ENCODE measurements around the gene ABCF2. TPM values are rescaled to one million over a fixed set of nuclear protein-coding genes. Genes with fewer than 3 reads are reported as not detected.

ABCF2 gene
- total and polyA plus RNA-seq, 2 of the 4 experiments (the other 2 are of a cell fraction), result 46.2 to 103 TPM

DNA sequence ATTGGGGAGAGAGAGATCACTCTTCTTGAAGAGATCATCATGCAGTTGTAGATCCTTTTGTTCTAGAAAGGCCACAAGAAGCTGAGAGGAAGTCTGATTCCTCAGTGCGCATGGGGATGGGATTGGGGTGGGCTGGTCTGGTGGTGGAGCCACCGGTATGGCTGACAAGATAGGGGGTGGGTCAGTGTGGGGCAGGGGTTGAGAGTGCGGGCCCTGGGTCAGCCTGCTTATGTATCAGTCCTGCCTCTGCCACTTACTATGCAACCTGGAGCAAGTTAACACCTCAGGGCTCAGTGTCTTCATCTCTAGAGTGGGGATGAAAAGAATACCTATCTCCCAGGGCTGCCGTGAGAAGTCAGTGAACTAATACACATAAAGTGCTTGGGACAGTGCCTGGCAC lies 13.5 kb upstream of the ABCF2 start:
- Histone ChIP-seq H3K4me3 (ENCODE audit: insufficient read depth, low read depth, low read length) (no peak overlapping the region), H2BK15ac (ENCODE audit: low read depth, low read length) (no peak overlapping the region), H3K79me1 (ENCODE audit: low read depth in 1 of 2, low read length in 2 of 2) (peaks cover 8 to 86% of the 10 kb centered on the region in 2 experiments), H3K18ac (ENCODE audit: low read depth, low read length) (no peak overlapping the region), H2BK120ac (ENCODE audit: low read depth, low read length) (no peak overlapping the region), H2AFZ (replicated peaks; ENCODE audit: low read length, poor library complexity) (no peak overlapping the region), H2BK5ac (ENCODE audit: low read depth, low read length, poor library complexity, severe bottlenecking) (no peak overlapping the region), H3K4me1 (ENCODE audit: control insufficient read depth, insufficient read depth, low read length) (peaks cover 6% of the 10 kb centered on the region; the same call in 1 of the 2 replicates), H3K9ac (ENCODE audit: low read depth, low read length) (no peak overlapping the region), H4K5ac (ENCODE audit: low read depth, low read length) (no peak overlapping the region; the same call in 1 of the 2 replicates), H3K14ac (replicated peaks; ENCODE audit: low read depth, low read length) (no peak overlapping the region), H3K36me3 (ENCODE audit: control insufficient read depth, insufficient read depth, low read length) (peaks cover 71% of the 10 kb centered on the region), H3K9me3 (ENCODE audit: control insufficient read depth, insufficient read depth, low read length) (no peaks in the 10 kb centered on the region), H2BK20ac (ENCODE audit: low read depth, low read length) (no peak overlapping the region), H2AK9ac (replicated peaks; ENCODE audit: low read depth, low read length, poor library complexity) (peak overlapping the region; percentile 37), H3K9me1 (ENCODE audit: insufficient read depth, low read length) (no peaks in the 10 kb centered on the region), H4K91ac (ENCODE audit: insufficient read depth, low read depth, low read length) (no peak overlapping the region), H3K27ac (ENCODE audit: insufficient read depth, low read length) (no peak overlapping the region), H2AK5ac (ENCODE audit: low read depth, low read length) (no peak overlapping the region), H4K20me1 (ENCODE audit: insufficient read depth, low read length) (peaks cover 69% of the 10 kb centered on the region), H3K56ac (ENCODE audit: extremely low read depth, insufficient read depth, low read length) (no peak overlapping the region), H4K8ac (ENCODE audit: low read depth in 2 of 2, low read length in 2 of 2) (no peak overlapping the region), H3K4me2 (ENCODE audit: low read depth, low read length) (no peak overlapping the region), H3K23ac (ENCODE audit: low read depth, low read length) (no peak overlapping the region), H3K4ac (ENCODE audit: low read depth, low read length) (no peak overlapping the region), H3K27me3 (ENCODE audit: control insufficient read depth, insufficient read depth, low read length) (no peaks in the 10 kb centered on the region)
- ChIA-PET POLR2A (ENCODE audit: unreplicated experiment) (interaction anchor here (1.1 kb wide), 1 partner anchor 11 kb away, joined by 3 read pairs; no protein-coding TSS in a partner anchor), CTCF (no interaction called here)
- in situ Hi-C loops (cut with MboI; ENCODE audit: low sequenced_read_pairs), result no loop called here
- TF ChIP-seq RFX5 (IDR thresholded peaks at IDR 0.05; ENCODE audit: low read depth, low read length) (no peak), MAFK (IDR thresholded peaks at IDR 0.05; ENCODE audit: low read depth, low read length) (no peak), CHD1 (IDR thresholded peaks at IDR 0.05; ENCODE audit: low read depth, low read length) (no peak), RAD21 (IDR thresholded peaks at IDR 0.05; ENCODE audit: low read length) (no peak), MXI1 (IDR thresholded peaks at IDR 0.05; ENCODE audit: borderline replicate concordance, low read depth, low read length) (no peak), NFE2L2 (IDR thresholded peaks at IDR 0.05; ENCODE audit: low read depth, low read length) (no peak), FOS (IDR thresholded peaks at IDR 0.05; ENCODE audit: low read depth, low read length) (no peak), MAZ (IDR thresholded peaks at IDR 0.05; ENCODE audit: borderline replicate concordance, low read depth, low read length) (no peak), POLR2A (IDR thresholded peaks at IDR 0.05; ENCODE audit: low read depth, low read length) (no peak), RCOR1 (IDR thresholded peaks at IDR 0.05; ENCODE audit: insufficient replicate concordance, low read length) (no peak), CEBPB (IDR thresholded peaks at IDR 0.05; ENCODE audit: low read depth, low read length) (no peak), BHLHE40 (IDR thresholded peaks at IDR 0.05; ENCODE audit: low read depth, low read length) (no peak), SMC3 (IDR thresholded peaks at IDR 0.05; ENCODE audit: low read depth, low read length) (no peak)
- TF ChIP-seq, protein P1, sequence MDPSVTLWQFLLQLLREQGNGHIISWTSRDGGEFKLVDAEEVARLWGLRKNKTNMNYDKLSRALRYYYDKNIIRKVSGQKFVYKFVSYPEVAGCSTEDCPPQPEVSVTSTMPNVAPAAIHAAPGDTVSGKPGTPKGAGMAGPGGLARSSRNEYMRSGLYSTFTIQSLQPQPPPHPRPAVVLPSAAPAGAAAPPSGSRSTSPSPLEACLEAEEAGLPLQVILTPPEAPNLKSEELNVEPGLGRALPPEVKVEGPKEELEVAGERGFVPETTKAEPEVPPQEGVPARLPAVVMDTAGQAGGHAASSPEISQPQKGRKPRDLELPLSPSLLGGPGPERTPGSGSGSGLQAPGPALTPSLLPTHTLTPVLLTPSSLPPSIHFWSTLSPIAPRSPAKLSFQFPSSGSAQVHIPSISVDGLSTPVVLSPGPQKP (IDR thresholded peaks at IDR 0.05; ENCODE audit: borderline replicate concordance, low read depth, low read length), result no peak
- TF ChIP-seq, protein P2, sequence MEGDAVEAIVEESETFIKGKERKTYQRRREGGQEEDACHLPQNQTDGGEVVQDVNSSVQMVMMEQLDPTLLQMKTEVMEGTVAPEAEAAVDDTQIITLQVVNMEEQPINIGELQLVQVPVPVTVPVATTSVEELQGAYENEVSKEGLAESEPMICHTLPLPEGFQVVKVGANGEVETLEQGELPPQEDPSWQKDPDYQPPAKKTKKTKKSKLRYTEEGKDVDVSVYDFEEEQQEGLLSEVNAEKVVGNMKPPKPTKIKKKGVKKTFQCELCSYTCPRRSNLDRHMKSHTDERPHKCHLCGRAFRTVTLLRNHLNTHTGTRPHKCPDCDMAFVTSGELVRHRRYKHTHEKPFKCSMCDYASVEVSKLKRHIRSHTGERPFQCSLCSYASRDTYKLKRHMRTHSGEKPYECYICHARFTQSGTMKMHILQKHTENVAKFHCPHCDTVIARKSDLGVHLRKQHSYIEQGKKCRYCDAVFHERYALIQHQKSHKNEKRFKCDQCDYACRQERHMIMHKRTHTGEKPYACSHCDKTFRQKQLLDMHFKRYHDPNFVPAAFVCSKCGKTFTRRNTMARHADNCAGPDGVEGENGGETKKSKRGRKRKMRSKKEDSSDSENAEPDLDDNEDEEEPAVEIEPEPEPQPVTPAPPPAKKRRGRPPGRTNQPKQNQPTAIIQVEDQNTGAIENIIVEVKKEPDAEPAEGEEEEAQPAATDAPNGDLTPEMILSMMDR (conservative IDR thresholded peaks at IDR 0.05; ENCODE audit: low read depth, low read length), result no peak
- TF ChIP-seq, protein P3, sequence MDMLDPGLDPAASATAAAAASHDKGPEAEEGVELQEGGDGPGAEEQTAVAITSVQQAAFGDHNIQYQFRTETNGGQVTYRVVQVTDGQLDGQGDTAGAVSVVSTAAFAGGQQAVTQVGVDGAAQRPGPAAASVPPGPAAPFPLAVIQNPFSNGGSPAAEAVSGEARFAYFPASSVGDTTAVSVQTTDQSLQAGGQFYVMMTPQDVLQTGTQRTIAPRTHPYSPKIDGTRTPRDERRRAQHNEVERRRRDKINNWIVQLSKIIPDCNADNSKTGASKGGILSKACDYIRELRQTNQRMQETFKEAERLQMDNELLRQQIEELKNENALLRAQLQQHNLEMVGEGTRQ (IDR thresholded peaks at IDR 0.05; ENCODE audit: low read depth, low read length), result no peak
- intact Hi-C loops (cut with micrococcal nuclease), result no loop called here
- no TSS peak for BruUV-seq (replicated peaks)
- no CpG with 5 or more reads among the region's 4 CpGs for WGBS, 2 experiments (ENCODE audit: extremely low coverage in 2 of 2, insufficient read length in 1 of 2)
- ATAC-seq (ENCODE audit: low read depth) (no peak), DNase-seq (no peak)
- dilution Hi-C loops (cut with HindIII; ENCODE audit: low sequenced_read_pairs, unreplicated experiment), result no loop called here

Data from IMR-90 (cell line).